Fibroblast of skin of scalp (primary cell): ENCODE data around the gene CTNND1.

Source experiments
- DNase-seq: peaks from one replicate; pipeline ENCODE4 v3.0.0-alpha.2; 2013

Gene CTNND1

DNA sequence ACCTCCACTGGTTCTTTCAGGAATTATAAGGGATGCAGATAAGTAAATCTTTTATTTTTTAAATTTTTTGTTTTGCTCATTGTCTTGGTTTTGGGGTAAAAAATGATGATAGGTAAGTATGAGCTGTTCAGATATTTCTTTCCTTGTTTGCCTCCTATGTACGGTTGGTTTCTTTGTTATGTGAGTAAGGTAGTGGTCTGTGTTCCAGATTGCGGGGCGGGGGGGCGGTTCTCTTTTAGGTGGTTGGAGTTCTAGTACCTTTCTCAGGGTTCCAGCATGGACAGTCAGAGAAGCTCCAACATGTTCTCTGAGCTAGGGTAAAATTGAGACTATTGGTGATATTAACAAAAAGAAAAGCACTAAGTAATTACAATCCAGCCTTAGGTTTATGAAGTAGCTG lies 2.4 kb downstream of the CTNND1 start:
- no peak for DNase-seq

DNA sequence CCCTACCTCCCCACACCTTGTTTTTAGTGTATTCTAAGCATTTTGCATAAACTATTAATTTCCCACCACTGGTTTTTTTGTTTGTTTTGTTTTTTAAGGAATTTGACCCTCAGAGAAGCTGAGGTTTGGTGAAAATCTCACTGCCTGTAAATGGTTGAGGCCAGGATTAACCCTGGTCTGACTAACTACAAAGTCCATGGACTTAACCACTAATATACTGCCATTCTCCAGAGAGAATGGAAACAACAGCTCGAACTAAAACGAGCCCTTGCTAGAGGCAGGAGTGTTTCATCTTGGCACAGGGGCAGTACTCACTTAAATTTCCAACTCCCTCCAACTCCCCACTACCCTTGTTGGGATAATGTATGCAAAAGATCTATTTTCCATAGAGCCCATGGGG lies 3.0 kb downstream of the CTNND1 start:
- no peak for DNase-seq

DNA sequence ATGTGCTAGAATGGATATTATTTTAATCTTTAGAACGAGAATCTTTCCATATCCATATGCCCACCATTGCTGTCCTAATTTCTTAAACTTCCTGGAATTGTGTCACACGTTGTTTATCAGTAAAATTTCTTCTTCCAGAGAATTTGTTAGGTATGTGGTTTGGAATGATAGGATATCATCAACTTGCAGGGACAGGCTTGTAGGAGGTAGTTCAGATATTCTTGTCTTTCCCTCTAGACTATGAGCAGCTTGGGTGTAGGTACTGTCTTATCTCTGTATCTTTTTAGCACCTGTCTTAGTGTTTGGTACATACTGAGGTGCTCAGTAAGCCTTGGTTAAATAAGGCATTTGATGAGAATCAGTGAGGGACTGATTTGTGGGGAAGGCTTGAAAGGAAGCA lies 3.4 kb downstream of the CTNND1 start:
- no peak for DNase-seq

DNA sequence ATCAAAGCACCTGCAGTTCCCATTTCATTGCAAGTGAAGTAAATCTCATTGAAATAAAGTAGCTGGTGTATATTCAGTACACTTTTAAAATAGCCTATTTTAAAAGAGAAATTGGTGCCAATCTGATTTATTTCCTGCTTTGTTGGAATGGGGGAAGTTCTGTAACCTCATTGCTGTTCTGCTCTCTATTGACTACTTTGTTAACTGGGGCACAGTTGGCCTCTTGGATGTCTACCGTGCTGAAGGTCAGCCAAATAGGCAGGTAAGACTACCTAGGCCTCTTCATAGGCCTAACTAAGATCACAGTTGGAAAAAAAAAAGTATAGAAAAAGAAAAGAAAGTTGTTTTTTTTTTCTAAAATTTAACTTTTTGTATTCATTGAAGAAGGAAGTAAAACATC lies 9.2 kb downstream of the CTNND1 start:
- DNase-seq, result no peak

DNA sequence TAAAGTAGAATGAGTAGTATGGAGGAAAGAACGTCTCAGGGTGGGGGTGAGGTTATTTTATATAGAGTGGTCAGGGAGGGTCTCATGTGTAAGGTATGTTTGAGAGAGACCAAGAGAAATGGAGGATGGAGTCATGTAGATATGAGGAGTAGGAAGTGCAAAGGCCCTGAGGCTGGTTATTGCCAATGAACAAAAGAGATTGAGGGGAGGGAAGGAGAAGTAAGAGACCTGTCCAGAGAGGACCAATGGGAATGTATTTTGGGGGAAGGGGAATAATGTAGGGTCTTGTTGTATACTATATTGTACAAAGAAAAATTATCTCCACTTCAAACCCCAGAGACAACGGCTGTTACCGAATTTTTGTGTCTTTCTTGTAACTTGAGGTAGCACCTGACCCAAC lies 9.8 kb downstream of the CTNND1 start:
- no peak for DNase-seq

DNA sequence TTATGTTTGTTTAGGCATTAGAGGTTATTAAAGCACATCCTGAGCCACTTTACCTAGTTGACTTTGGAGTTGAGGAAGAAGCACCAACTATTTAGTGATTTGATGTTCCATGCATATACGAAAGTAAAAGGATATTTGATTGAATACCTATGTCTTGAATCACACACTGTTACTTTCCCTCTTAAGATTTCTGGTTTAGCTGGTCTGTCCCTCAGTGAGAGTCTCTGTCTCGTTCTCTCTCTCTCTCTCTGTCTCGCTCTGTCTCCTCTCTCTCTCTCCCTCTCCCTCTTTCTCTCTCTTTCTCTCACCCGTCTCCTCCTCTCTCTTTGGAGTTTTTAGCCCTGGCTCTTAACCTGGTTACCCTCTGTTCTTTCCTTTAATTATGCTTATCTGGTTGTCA lies 11.0 kb downstream of the CTNND1 start:
- peak; percentile 39 for DNase-seq

DNA sequence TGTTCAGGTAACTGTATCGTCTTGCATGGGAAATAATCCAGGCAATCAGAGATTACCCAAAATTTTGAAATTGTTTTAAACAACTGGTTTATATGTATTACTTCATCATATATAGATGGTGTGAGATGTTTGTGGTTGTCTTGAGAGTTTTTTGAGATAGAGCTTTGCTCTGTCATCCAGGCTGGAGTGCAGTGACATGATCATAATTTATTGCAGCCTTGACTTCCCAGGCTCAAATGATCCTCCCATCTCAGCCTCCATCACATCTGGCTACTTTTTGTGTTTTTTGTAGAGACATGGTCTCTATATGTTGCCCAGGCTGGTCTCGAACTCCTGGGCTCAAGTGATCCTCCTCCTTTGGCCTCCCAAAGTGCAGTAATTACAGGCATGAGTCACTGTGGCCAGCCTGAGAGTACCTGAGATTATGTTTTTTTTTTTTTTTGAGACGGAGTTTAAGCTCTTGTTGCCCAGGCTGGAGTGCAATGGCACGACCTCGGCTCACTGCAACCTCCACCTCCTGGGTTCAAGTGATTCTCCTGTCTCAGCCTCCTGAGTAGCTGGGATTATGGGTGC lies 11.5 kb downstream of the CTNND1 start:
- peak; percentile 15 for DNase-seq

DNA sequence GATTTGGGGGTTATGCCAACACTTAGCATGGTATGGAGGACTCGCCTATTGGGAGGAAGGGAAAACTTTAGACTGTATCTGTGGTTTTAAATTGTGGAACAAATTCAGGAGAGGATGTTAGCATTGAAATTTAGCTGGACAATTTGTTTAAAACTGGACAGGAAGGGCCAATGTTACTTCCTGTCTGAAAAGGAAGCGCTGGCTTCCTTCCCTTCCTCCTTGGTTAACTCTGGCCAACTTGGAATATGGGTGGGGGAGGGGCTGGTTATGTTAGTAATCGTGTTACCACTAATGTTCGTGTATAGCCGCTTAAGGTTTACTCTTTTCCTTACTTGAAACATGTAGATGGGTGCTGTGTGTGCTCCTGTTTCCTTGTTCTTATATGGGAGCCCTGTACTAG lies 13.9 kb downstream of the CTNND1 start:
- DNase-seq, result peak; percentile 15

DNA sequence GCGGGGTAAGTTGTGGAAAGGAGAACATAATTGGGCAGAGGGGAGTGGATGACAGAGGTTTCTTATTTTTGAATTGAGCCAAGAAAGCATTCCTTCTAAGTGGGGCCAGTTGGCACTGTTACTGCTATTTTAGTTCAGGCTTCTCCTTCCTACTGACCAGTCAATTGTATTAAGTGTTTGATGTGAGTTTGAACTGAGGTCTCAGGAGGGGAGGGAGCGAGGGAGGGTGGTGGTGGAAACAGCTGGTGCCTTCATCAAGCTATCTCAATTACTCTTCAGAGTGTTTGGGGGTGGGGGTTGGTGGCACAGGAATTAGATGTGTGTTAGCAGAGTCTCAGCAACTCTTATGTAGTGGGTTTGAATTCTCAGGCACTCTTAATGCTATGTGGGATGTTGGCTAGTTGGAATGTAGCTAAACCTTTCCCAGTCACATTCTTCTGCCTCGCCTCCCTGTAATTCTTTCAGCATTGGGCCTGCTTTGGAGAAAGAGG lies 14.5 kb downstream of the CTNND1 start:
- peak; percentile 88 for DNase-seq

DNA sequence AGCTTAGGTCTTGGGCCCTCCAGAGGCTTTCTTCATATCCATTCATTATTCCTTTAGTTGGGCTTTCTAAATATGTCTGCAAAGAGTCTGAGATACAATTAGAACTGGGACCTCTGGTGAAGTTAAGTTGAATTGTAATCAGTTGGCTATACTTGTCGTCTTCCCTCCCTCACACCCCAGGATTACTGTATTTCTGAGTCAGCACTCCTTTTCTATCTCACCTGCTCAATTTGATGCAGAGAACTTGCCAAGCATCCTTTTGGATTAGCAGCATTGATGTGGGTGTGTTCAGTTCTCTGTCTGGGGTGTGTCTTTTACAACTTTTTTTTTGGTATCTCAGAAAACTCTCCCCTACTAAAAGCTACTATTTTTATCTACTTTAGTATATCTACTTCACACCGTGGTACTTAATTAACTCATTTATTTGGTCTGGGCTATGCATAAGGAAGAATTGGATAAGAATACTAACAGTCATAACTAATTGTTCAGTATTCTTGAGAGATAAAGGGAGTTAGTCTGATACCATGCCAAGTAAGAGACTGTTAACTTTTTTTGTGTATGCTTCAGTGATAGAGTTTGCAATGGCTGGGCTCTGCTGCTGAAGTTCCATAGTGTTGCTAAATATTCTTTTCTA lies 15.1 kb downstream of the CTNND1 start:
- no peak for DNase-seq

DNA sequence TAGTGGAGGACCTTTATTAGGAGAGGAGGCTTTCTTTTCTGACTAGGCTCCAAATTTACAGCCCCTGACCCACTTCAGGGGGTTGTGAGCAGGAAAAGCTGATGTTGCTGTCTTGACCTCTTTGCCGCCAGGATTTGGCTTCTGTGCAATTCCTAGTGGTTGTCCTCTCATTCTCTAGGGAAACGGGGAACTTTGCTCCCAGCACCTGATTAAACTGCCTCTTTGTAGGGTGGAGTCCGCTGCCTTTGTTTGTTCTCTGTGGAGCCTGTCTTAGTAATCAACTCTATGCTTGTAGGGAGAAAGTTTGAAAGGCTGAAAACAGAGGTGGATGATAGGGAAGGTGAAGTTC lies 16.3 kb downstream of the CTNND1 start:
- no peak for DNase-seq

DNA sequence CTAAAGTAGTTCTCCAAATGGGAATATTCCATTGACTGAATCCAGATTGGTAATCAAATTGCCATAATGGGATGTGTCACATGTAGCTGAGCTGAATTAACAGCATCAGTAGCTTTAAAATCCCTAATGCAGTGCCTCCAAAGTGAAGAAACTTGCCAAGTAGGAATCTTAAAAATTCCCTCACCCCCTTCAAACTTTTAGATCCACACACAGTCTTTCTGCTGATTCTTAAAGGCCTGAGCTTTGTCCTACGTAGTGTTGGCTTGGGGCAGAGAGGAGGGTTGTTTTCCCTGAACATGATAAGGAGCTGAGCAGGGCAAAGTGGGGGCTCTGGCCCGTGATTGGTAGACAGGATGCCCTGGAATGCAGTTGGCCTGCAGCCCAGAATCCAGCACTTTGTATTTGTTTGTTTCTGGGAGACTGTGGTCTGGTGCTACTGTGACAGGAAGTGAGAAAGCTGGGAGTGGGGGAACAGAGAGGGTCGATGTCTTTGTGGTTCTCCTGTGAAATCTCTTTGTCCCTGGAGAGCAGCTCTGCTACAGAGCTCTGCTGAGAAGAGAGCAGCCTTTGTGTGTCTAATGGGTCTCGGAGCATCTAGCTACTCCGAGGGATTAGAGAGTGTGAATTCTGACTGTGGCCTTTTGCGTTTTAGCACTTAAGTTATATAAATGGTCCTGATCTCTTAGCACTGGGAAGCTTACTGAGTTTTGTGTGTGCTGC lies 16.9 kb downstream of the CTNND1 start:
- peak; percentile 99 for DNase-seq

DNA sequence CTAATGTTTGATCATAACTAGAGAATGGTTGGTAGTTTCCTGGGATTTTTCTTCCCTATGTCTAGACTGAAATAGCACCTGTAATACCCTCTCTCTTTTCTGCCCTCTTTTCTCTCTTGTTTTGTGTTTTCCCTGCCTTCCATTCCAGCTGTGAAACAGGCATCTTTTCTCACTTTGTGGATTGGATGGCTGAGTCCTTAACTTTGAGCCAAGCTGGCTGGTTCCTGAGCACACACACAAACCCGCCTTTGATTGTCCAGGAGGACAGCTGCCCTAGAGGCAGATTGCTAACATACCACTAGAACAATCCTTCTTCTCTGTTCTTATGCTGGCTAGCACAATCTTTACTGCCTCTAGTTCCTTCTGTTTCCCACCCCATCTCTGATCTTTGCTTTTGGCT lies 17.7 kb downstream of the CTNND1 start:
- DNase-seq, result peak; percentile 34

DNA sequence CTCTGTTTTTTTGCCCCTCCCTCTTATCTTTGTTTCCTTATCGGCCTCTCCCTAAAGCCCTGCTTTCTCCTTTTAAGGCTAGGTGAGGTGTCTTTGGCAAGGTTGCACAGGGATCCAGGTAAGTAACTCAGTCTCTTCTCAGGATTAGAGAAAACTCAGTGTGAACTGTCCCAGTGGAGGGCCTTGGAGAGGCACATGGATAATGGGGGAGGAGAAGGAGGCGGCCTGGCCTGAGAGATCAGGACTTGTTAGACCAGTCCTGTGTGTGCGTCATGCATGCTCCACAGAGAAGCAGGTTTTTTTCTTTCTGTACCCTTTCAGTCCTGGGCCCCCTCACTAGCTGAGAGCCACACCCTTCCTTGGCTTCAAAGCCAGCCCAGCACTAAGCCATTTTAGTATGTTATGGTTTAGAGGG lies 19.9 kb downstream of the CTNND1 start:
- DNase-seq, result no peak

DNA sequence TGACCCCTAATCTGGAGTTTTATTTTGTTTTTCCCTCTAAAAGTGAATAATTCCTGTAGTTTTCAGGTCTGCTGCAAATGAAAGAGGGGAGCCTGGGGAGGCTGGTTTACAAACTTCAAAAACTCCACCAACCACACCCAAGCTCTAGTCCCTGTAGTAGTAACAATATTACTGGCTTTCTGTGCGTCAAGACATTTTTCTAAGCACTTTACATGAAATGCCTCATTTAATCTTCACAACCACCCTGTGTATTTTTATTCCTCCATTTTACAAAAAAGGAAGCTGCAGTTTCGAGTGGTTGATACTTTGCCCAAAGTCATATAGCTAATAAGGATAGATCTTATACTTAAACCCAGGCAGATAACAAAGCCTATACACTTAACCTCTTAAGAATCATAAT lies 23.5 kb downstream of the CTNND1 start:
- no peak for DNase-seq

DNA sequence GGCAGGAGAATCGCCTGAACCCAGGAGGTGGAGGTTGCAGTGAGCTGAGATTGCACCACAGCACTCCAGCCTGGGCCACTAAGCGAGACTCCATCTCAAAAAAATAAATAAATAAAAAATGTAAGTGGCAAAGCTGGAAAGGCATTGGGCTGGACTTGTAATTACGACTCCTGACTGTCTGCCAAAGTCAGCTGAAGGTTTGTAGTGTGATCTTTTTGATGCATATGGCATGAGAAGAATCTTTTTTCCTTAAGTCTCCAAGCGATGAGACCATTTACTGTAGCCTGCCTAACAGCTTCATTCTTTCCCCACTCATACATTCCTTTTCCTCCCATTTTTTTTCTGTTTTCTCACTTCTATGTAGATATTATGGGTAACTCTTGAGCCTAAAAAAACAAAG lies 24.8 kb downstream of the CTNND1 start:
- peak; percentile 69 for DNase-seq

DNA sequence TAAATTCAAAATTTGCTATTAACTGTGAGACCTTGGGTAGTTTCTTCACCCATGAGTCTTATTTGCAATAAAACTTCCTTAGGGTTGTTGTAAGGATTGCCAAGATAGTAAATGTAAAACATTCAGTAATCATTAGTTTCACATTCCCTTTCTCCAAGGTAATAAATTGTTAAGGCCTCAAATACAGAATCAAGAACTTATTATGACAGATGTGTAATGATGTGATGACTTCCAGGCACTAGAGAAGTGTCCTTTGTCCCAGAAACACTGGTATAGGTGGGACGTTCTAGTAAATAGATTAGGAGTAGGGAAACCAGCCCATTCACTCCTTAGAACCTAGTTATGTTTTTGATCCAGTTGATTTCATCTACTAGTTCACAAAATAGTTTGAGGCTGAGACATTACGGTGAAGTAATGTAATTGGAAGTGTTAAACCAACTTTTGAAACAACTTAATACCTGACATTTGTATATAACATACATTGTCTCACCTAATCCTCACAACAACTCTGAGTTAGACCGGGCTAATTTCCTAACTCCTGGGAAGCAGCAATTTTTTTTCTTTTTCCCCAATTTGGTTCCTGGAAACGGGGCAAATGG lies 25.5 kb downstream of the CTNND1 start:
- DNase-seq, result no peak

DNA sequence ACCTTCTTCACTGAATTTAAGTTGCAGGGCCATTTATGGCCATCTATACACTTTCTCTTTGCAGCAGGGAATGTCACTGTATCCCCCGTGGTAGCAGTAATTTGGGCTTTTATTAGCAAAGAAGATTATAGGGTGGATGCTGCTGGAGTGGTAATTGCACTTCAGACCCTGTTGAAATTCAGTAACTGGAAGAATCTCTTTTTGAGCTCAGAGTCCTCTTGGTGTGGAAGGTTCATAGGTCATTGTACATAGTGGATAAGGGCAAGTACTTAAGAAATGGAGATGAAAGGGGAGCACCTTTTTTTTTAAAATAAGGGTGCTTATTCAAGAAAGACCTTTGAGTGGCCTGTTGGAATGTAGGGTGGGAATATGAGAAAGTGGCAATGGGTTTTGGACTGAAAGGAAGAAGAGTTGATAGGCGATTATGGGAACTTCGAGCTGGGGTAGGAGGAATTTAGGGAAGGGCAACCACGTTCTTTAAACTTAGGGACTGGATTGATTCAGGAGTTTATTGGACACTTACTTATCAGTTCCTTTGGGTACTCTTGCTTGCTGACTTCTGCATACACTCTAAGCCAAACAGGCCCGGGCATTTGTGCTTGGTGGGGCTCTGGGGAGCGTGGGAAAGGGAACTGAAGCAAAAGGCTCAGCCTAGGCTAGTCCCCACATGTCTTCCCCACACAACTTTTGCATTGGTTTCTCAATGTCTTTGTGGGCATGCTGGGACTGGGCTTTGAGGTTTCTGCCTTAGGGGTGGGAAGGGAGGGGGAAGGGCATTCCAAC lies 26.5 kb downstream of the CTNND1 start:
- peak; percentile 28 for DNase-seq

DNA sequence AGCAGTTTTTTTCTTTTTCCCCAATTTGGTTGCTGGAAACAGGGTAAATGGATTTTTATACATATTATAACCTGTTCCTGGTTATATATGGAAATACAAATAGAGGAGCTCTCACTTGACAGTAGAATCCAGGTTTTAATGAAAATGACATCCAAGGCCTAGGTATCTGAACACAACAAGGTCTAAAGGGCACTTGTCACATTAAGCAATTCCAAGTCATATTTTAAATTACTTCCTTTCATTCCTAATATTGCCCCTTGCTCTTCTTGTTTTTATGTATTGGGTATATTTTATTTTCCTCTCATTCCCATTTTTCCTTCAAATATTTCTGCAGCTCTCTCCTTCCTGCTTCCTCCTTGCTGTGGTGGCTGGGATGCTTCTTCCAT lies 27.1 kb downstream of the CTNND1 start:
- DNase-seq, result no peak

DNA sequence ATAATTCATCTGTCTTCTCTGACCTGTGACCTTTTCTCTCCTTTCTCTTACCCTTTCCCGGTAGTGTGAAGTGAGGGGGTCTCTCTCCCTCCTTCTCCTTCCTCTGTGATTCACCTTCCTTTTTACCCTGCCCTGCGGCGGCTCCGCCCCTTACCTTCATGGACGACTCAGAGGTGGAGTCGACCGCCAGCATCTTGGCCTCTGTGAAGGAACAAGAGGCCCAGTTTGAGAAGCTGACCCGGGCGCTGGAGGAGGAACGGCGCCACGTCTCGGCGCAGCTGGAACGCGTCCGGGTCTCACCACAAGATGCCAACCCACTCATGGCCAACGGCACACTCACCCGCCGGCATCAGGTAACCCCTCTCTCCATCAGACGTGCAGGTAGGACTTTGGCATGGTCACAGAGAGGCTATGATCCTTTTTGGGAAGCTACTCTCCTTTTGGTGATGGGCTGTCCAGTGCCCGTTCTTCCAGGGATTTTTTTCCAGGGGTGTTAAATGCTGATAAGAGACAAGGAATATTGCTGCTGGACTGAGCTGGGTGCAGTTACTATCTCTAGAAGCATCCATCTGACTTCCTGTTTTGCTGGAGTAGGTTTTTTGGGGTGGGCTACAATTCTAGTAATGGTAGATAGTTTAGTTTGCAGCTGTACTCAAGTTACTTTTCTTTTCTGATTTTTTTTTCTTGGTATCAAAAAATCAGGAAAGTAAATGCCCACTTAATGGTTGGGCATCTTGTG lies 29.9 kb downstream of the CTNND1 start:
- DNase-seq, result no peak

DNA sequence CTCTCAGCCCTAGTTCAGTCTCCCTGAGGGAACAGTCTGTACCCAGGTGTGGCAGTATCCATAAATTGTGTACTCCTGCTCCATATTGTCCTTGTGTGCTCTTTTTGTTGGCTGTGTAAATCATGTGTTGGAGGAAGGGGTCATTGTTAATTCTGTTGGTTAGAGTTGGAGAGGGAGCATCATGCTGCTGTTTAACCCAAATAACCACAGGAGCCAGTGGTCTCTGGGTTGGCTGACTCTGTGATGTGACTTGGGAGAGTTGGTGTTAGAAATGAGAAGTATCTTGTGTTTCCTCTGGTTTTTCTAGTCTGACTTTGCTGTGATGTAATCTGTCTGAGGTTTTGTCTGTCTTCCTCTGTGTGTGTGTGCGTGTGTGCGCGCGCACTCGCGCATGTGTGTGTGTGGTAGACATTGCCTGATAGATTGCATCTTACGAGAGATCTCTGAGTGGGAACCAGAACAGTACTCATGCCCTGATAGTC lies 30.5 kb downstream of the CTNND1 start:
- DNase-seq, result peak; percentile 27

DNA sequence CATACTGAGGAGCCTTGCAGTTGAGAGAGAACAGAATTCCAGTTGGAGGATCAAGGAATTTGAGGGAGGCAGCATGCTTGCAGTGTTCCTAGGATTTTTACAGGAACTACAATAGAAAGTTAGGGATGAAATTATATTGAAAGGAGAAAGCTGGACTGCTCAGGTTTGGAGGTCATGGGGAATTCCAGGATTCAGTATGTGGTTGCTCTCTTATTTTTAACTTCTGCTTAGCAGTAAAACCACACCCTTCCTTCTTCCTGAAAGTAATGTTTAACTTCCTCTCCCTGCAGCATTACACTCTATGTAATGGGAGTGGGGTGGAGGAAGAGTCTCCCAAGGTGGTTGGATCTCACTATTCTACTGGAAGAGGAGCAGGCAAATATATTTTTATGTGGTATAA lies 31.3 kb downstream of the CTNND1 start:
- DNase-seq, result no peak
